HG03378 (cell line): Measurements from ENCODE around the gene ZNF670.
"Not testable (repeated sequence)": the region's sequence is repeated elsewhere in the genome, so short reads cannot be mapped to it uniquely, and the experiment has no call there.

Experiments used
- ATAC-seq: cut with Tn5 transposase; IDR thresholded peaks from one replicate; pipeline ENCODE4 v1.9.1; 2021; ENCODE audit warnings: mild to moderate bottlenecking, moderate library complexity; ENCODE audit not compliant: unreplicated experiment

The ZNF670 gene

DNA sequence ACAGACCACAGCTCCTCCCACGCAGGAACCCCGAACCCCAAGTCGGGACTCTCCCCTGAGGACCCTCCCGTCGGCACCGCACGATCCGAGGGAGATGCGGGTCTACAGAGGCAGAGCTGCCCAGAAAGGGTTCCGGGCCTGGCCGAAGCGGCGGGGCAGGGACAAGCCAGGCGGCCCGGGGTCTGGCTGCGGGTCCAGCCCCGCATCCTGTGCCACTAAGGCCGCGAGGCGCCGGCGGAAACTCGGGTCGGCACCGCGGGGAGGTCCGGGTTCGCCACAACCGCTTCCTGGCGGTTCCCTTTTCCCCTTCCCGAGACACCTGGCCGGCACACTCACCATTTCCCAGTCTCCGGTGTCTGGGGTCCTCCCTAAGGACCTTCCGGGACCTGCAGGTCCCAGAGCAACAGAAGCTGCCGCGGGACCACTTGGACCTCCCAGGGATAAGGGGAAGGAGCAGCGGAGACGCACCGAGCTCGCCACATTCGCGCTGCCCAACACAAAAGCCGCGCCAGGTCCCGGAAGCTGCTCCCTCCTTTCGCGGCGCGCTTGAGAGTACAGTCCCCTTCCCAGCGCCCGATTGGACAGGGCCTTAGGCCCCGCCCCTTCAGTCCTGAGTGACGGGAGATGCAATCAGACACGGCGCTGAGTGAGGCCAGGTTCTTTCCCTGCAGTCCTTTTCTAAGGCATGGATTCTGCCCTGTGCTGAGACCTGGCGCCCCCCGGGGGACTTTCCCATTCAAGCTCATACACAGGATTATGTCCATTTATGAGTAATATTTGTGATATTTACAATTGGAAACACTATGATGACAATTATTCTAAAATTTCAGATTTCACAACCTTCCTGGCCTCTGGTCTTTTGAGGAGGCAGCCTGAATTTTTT lies at the start of gene ZNF670:
Gene ZNF670 (minus strand): TSS at position 554 of the 883 bp plus-strand sequence. CDS start 215 bp downstream, at position 339.
- peak; percentile 99 for ATAC-seq

DNA sequence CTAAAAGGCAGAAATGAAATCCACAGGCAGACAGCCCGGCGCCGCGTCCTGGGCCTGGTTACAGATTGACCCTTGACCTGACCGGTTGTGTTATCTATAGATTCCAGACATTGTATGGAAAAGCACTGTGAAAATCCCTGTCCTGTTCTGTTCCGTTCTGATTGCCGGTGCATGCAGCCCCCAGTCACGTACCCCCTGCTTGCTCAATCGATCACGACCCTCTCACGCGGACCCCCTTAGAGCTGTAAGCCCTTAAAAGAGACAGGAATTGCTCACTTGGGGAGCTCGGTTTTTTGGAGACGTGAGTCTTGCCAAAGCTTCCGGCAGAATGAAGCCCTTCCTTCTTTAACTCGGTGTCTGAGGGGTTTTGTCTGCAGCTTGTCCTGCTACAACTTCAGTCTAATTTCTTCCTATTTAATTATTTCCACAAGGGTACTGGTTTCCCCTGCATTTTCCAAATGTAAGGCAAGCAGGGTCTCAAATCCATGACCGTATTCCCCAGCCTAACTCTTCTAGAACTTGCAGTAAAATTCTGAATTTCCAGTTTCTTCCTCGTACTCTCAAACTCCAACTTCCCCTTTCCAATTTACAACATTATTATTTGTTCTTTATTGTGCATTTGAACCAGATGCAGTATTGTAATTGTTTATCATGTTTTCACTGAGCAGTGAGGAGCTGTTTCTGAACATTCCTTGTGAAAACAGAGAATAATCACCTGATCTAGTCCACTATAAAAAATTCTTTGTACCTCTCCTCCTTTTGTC lies 49.1 kb upstream of the ZNF670 start:
- ATAC-seq = not testable (repeated sequence)

DNA sequence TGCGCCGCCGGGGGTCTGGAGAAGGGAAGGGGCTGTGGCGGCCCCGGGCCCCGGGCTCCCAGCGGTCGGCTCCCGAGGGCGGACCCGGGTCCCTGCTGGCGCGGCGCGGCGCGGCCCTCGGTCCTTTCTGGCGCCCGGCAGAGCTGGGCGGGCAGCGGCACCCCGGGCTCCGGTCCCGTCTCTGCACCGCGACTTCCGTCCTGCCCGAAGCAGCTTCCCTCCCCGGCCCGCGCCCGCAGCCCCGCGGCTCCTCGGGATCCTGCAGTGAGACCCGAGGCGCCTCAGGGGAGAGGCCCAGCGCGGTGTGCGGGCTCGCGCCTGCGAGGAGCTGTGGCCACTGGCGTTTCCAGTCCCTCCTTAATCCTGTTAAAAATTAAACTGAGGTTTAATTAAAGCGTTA lies 48.0 kb upstream of the ZNF670 start:
- not testable (repeated sequence) for ATAC-seq

DNA sequence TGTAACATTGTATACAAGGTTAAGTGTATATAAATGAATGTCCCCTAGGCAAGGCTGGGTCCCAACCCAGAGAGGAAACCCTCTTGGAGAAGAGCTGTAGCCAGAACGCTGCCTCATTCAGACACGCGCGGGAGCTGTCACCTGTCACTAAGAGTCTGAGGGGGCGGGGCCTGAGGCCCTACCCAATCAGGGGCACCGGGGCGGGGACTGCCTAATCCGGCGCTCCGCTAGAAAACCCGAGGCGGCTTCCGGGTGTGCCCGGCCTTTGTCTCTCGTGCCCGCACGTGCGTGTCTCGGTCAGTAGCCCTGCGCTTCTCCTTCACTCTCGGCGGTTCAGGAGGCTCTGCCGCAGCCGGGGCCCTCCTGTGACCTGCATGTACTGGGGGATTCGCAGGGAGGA lies 47.6 kb upstream of the ZNF670 start:
- peak; percentile 99 for ATAC-seq

DNA sequence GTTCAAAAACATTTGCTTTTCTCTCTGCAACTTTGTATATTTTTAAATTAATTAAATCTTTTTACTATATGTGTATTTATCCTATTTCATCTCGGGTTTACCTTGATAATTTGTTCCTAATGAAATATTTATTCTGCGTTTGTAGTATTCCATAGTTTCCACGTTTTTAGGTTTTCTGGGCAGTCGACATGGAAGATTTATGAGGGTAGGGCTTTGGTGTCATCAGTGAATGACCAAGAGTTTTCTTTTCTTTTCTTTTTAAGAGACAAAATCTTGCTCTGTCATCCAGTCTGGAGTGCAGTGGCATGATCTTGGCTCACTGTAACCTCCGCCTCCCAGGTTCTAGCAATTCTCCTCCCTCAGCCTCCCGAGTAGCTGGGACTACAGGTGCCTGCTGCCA lies 42.8 kb upstream of the ZNF670 start:
- ATAC-seq = no peak

DNA sequence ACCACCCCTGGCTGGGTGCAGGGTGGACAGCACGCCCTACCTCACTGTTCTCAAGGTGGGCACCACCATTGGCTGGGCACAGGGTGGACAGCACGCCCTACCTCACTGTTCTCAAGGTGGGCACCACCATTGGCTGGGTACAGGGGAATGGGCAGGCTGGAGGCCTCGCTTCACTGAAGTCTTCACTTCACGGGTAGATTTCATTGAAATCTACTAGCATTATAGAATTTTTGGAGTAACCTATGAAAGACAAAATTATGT lies 41.7 kb upstream of the ZNF670 start:
- ATAC-seq = not testable (repeated sequence)

DNA sequence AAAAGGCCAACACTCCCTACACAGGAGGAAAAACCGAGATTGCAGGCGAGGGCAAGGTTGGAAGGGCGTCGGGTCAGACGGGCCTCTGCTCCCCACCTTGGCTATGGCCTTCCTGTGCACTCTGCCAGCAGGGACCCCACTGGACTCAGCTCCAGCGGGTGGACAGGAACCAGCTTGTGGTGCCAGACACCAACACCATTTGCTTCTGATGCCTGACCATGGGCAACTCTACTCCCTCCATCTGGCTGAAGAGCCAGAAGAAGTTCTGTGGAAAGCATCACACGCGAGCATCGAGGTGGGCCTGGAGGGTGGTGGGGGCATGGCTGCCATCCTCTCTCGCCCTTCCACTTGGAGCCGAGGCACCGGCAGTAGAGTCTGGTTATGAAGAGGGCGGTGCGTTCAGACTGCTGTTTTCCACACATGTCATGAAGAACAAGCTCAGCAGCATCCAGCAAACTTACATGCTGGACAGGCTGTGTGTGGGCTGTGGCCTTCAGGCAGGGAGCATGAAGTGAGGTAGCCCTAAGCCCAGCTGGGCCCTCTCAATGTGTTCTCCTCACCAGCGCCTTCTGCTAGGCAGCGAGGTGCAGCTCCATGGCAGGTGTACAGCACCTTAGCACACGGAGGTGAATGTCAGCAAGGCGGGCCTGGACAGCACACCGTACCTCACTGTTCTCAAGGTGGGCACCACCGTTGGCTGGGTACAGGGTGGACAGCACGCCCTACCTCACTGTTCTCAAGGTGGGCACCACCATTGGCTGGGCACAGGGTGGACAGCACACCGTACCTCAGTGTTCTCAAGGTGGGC lies 41.2 kb upstream of the ZNF670 start:
- no peak for ATAC-seq

DNA sequence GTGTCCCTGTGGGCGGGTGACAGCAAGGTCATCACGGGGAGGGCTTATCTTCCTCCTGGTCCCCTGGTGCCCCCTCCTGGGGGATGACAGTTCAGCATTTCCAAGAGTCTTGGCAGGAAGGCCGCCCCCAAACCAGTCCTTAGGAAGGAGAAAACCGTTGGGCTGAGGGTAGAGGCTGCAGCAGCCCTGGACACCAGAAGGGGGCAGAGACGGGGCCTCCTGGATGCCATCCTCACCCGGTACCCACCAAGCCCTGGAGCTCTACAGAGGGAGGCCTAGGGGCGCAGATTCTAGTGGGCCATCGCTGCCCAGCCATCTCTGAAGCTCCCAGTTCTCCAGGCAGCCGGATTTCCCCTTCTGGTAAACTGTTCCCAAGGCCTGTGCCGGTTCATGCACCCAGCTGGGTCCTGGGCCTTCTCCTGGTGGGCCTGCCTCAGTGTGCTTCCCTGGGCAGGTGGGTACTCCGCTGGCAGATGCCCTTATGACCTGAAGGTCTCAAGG lies 40.4 kb upstream of the ZNF670 start:
- no peak for ATAC-seq

DNA sequence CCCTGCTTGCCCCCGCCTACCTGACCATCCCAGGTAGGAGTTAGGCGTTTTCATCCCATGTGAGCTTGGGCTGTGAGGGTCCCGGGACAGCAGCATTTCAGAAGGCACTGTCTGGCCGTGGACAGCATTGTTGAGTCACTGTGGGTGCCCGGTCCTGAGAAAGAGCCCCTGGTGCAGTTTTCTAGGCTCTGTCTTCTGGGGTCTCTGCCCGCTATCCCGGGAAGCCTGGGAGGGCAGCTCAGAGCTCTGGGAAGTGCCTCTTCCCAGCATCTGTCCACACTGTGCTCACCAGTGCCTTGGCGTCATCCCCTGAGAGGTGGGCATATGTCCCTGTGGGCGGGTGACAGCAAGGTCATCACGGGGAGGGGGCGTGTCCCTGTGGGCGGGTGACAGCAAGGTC lies 36.9 kb upstream of the ZNF670 start:
- ATAC-seq = no peak

DNA sequence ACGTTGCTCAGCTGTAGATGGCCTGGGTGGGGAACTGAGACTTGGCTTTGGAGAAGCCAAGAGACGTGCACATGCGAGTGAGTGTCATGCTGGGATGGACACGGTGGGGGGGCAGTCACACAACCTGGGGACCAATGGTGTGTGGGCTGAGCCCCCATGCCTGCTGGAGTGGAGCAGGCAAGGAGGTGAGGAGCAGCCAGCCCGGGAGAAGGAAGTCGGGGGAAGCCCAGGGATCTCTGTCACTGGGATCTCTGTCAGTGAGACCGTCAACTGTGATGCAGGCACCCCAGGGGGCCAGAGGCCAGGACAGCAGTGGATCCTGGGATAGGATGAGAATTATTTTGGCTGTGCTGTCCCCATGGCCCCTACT lies 36.5 kb upstream of the ZNF670 start:
- ATAC-seq = no peak

DNA sequence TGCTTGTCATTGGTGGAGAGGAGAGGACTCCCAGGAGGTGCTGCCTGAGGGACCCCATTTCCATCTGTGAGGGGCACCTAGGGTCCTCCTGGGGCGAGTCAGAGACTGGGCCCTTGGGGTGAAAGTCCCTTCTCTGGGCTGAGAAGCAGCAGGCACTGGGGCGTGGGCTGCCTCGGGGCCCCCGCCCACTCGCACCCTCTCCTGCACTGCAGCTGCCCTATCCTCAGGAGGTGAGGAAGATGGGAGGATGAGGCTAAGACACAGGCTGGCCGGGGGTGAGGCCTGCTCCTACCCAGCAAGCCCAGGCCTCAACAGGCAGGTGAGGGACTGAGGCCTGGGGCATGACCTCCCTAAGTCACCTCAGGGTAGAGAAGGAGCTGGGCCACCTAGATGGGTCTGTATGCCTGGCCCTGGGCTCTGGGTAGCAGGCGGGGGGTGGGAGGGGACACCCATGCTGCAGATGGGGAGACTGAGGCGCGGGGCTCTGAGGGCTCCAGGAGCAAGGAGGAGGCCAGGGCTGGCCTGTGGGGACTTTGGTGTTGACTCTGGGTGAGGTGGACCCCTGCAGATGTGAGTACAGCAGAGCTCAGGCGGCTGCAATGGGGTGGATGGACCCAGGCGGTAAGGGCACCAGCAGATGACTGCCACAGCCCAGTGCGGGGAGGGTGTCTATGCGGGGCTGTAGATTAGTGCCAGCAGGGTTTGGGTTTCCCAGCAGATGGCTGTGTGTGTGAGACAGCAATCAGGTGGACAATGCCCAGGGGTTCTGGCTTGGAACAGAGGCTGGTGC lies 35.9 kb upstream of the ZNF670 start:
- no peak for ATAC-seq

DNA sequence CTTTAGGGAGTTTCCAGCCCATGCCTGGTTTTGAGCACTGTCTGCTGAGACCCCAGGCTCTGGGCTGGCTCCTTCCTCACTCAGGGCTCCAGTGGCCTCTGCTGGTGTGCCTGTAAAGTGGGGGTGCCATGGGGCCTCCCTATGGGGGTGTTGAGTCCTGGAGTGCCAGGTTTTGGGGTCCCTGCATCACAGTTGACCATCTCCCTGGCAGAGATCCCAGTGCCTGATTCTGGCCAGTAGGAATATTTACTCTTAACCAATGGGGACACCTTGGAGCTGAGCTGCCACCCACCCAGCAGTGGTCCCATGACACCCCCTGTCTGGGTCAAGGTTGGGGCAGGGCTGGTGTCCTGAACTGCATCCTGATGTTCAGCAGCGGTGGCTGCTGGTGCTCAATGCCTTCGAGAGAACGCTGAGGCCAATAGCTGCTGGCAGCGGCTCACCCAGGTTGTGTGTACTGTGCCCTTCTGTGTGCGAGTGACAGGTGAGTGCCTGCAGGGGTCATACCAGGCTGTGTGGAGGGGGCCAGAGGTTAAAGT lies 35.2 kb upstream of the ZNF670 start:
- no peak for ATAC-seq

DNA sequence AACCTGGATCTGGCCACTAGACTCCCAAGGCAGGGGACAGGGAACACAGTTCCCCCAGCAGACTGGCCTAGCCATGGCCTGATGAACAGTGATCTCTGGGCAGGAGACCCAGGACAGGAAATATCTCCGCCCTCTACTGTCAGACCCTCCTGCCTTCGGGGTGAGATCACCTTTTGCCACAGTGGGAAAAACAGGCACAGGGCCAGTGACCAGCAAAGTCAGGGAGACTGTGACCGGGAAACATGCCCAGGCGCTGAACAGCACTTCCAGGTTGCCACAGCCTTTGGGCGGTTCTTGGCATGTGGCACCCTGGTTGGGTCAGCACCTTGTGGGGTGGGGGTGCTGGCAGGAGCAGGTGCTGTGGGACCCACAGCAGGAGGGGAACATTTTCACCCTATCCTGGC lies 34.5 kb upstream of the ZNF670 start:
- no peak for ATAC-seq

DNA sequence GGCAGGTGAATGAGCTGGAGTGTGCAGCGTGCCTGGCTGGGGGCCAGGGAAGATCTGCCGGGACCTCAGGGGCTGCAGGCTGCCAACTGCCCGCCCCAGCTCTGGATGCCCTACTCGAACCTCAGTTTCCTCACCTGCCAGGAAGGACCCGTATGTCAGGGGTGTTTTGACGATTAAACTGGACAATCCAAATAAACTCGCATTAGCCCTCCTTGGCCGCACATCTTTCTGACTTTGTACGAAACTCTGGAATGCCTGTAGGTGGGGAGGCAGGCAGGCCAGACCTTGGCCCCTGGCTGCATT lies 33.8 kb upstream of the ZNF670 start:
- ATAC-seq = no peak

DNA sequence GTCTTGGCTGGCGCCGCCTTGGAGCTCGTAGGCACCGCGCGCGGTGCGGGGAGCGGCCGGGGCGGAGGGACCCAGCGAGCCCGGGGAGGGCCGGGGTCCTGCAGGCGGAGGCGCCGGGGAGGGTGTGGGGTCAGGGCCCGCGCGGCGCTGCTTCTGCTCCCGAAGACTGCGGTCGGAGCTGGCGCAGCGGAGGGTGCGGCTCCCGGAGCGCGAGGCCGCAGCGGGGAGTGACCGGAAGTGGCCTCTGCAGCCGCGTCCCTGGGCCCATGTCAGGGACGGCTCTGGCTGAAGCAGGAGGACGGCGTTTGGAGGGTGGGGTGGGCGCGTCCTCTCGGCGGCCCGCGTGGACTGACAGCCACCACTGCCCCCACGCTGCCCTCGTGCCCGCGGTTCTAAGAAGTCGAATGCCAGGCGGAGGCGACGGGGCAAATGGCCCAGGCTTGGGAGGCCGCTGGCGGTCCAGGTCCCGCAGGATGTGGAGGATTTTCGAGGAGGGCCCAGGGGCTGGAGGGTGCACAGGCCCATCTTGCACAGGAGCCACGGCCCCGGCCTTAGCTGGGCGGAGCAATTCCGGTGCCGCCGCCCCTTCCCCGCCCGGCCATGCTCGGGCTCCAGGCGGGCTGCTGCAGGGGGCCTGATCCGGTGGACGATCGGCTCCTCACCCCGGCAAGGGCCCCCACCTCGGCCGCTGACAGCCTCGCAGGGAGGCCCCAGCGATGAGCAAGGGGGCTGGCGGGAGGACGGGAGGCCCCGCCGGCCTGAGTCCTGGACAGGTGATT lies 33.3 kb upstream of the ZNF670 start:
- no peak for ATAC-seq

DNA sequence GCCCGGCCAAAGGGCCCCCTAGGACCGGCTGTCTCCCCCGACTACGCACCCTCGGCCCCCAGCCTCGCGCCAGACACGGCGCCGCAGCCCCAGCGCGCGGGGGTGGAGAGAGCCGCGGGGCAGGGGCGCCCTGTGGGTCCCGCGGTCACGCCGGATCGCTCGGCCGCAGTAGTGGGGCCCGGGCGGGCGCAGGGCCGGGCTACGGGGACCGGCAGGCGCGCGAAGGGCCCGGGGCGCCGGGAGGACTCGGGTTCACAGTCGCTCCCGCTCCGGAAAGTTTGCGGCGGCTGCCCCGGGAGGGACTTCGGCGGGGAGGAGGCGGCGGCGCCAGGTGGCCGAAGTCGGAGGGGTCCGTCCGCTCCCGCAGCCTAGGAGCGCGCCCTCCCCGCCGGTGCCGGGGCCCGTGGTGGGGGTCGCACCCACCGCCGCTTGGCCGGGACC lies 32.7 kb upstream of the ZNF670 start:
- ATAC-seq = no peak

DNA sequence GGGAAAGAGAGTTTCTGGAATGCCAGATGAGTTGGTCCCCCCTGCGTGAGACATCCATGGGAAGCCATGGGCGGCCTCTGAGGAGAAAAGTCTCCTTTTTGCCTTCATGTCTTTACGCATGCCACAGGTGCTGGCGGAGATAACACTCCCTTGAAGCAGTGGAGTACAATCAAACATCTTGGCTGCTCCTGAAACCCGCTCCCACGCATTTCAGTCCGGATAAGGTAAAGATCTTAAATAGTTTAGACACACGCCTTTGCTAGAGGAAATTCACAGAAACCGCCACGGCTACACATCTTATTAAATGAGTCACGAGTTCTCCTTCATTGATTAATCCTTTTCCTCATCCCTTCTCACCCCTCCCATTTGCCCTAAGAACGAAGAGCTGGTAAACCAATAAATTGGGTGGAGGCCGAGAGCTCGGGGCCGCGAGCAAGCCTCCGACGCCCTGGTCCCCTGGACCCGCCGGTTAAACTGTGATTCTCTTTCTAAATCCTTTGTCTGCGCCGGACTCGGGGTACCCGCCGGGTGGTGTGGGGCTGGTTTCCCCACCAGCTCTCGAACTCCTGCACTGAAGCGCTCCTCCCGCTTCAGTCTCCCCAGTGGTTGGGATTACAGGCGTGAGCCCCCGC lies 32.1 kb upstream of the ZNF670 start:
- ATAC-seq = no peak

DNA sequence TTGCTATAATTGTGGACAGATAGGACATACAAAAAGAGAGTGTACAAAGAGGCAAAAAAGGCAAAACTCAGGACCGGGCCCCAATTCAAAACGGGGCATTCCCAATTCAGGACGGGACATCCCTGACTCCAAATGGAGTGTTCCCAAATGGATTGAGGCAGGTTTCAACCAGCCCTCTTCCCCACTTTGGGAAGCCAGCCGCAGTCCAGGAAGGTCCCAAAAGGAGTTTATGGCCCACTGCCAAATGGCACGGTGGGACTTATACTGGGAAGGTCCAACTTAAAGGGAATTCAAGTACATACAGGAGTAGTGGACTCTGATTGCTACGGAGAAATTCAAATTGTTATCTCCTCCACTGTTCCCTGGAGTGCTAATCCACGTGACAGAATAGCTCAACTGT lies 29.1 kb upstream of the ZNF670 start:
- no peak for ATAC-seq

DNA sequence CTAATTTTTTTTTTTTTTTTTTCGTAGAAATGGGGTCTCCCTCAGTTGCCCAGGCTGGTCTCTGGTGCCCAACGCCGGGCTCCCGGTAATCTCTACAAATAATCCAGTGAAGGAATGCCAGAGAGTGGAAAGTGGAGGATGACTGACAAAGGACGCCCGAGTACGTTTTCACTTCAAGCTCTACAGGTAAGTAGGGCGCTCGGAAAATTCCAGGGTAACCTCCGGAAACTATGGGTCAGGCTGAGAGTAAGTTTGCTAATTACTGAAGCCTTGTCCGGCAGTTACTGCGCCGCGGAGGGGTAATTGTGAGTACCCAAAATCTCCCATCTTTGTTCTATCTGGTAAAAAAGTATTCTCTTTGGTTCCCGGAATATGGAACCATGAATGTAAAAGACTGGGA lies 27.4 kb upstream of the ZNF670 start:
- no peak for ATAC-seq
